GM19193 (cell line): ENCODE results near the gene SAP30L.

Experiments used
- POLR2A ChIP-seq: IDR thresholded peaks from 4 replicates; pipeline ENCODE4 v1.6.1; 2011; ENCODE audit not compliant: insufficient read depth, insufficient read length; ENCODE audit errors: extremely low read depth

SAP30L gene

DNA sequence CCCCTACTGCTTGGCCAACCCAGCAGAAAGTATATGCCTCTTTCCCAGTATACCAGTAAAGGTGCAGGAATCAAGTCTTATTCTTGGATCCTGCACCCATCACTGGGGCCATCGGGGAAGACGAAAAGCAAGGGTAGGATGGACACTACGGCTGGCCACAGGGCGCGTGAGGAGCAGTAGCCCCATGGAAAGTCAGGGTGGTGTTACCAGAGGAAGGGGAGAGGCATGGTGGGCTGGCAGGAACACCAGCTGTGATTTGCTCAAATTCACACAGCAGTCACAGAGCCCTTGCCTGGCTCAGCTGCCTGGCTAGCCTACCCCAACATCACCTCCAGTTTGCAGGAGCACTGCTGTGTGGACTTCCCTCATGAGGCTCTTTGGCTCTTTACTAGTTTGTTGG is 34.5 kb upstream of the SAP30L start:
- no peak for TF ChIP-seq POLR2A

DNA sequence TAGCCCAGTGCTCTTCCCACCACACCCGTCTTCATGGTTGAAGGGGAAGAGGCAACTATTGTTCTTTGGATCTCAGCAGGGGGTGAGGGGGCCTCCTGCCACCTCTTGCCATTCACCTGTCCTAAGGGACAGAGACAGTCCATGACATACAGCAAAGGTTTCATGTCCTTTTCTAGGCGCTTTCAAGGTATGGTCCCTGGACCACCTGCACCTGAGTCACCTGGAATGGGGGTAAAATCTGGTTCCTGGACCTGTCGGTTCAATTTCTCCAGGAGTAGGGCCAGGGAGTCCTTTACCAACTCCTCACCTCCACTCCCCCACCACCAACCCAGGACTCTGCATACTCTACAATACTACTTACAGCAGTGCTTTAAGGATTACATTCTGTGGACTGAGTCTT is 33.5 kb upstream of the SAP30L start:
- TF ChIP-seq POLR2A, result no peak

GRCh38 chr5:154412925-154413324 is 32.9 kb upstream of the SAP30L start:
- TF ChIP-seq POLR2A, result no peak

GRCh38 chr5:154415114-154415513 is 30.7 kb upstream of the SAP30L start:
- TF ChIP-seq POLR2A, result no peak

GRCh38 chr5:154418344-154418820 is 27.4 kb upstream of the SAP30L start:
- TF ChIP-seq POLR2A, result no peak

DNA sequence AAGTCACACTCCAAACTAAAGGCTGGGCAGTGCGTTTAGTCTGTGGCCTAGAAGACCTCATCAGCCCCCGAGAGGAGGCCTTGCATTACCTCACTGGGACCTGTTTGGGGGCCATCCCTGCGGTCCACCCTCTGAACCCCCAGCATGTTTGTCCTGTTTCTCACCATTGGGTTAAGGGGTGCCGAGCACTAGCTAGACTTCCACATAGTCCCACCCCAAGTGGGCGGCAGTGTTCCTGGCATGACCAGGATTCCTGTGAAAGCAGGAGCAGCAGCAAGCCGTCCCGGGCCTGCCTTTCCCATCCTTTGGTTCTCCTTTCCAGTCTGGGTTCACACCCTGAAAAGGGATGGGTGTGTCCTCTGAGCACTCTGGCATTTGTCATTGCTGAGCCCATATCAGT is 26.6 kb upstream of the SAP30L start:
- TF ChIP-seq POLR2A, result no peak

GRCh38 chr5:154421868-154422267 is 23.9 kb upstream of the SAP30L start:
- TF ChIP-seq POLR2A, result no peak

GRCh38 chr5:154422298-154422697 is 23.5 kb upstream of the SAP30L start:
- TF ChIP-seq POLR2A, result no peak

- no peak for TF ChIP-seq POLR2A
These were observed 17.6 kb upstream of the SAP30L start for GRCh38 chr5:154428208-154428607.

- no peak for TF ChIP-seq POLR2A
These were observed 16.5 kb upstream of the SAP30L start for GRCh38 chr5:154429341-154429740.

GRCh38 chr5:154430466-154430865 is 15.3 kb upstream of the SAP30L start:
- no peak for TF ChIP-seq POLR2A

DNA sequence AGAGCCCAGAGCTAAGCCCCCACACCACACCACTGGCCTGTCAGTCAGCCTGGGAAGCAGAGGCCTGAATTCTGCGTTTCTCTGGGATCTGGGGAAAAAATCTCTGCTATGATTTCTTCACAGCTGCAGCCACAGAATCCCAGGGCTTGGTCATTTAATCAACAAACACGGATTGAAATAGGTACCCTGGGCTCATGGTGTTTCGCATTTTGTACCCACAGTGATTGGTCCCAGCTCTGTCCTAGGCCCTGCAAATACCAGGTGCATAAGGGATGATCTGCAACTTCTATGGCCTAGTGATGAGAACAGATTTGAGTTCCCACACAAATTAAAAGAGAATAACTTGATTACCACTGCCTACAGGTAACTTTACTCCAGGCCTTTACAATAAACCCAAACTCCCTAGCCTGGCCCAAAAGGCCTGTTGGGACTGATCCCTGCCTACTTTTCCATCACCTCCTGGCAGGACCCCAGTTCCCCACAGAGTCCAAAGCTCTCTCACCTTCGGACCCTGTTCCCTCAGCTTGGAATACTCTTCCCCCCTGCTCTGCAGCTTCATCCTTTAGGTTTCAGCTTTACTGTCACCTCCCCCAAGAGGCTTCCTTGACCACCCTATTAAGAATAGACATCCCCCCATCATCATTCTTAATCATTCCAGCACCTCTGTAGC is 14.7 kb upstream of the SAP30L start:
- TF ChIP-seq POLR2A, result no peak

DNA sequence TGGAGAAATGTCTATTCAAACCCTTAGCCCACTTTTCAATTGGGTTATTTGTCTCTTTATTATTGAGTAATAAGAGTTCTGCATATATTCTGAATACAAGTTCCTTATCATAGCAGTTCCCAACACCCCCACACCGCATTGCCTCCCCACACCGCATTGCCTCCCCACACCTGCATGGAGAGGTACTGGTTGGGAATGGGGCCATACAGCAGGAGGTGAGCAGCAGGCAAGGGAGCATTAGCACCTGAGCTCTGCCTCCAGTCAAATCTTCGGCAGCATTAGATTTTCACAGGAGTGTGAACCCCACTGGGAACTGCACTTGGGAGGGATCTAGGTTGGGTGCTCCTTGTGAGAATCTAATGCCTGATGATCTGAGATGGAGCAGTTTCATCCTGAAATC is 10.6 kb upstream of the SAP30L start:
- TF ChIP-seq POLR2A, result no peak

GRCh38 chr5:154437281-154437965 is 8.4 kb upstream of the SAP30L start:
- TF ChIP-seq POLR2A, result no peak

DNA sequence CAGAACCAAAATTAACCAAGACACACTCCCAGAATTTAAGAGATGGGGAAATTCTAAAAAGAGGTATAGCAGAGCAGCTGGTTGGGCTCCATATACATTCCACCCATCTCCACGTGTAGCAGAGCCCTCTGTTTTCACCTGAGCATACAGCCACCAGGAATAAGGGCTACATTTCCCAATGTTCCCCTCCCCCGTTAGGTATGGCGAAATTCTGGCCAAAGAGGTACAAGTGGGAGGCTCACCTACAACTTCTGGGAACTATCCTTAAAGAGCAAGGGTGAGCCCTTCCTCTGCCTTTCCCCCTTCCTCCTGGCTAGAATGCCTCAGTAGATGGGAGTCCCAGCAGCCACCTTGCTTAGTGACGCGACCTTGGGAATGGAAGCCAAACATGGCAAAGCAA is 5.3 kb upstream of the SAP30L start:
- no peak for TF ChIP-seq POLR2A

- no peak for TF ChIP-seq POLR2A
These were observed 3.0 kb upstream of the SAP30L start for GRCh38 chr5:154442801-154443200.
